ENCODE measurements around the gene CNR2.

DNA sequence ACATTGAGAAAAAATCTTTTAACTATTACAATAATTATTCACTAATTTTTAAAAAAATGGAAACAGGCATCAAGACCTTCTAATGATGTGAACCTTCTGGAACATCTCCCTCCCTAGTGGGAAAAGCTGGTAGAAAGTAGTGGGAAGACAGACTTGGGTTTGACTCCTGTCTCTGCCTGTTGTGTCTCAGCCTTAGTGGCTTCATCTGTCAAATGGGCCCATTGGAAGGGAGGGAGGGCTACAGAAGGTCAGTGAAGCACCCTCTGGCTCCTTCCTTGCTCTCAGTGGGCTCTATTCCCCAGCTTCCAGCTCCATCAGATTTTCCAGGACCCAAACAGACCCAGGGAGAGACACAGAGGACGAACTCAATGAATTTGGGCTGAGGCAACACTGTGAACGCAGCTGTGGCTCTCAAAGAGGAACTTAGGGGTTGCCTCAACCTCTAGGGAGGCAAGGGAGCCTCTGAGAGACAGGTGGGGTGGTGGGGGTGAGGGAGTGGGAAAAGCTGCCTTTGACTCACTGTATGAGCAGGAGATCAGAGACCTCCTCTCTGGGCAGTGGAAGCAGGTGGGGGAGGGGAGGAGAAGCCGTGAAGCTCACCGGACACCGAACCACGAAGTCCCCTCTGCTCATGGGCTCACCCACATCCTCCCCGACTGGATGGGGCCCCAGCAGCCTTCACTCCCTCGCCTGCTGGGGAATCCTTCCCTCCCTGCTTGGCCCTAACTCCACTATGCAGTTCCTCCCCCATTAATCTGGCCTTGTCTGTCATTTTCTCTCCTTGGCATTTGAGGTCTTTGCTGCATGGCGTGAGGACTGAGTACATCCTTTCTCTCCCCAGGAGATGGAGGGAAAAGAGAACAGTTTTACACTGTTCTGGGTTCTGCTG is 4.5 kb downstream of the CNR2 start:
- TF ChIP-seq CTCF (conservative IDR thresholded peaks at IDR 0.05; ENCODE audit: low read depth, low read length) (no peak), MXI1 (IDR thresholded peaks at IDR 0.05; ENCODE audit: borderline replicate concordance, low read depth, low read length) (no peak), RAD21 (IDR thresholded peaks at IDR 0.05; ENCODE audit: low read length) (no peak)
